GM18951 (cell line): ENCODE measurements around the gene IRAK3.

Experiments
- POLR2A ChIP-seq: IDR thresholded peaks from 4 replicates; pipeline ENCODE4 v1.6.1; 2011; ENCODE audit warnings: mild to moderate bottlenecking; ENCODE audit not compliant: insufficient read length, insufficient read depth; ENCODE audit errors: extremely low read depth
- in situ Hi-C: fragments of 300-500 bp; cut with MboI; formaldehyde crosslinking; loops from one replicate; pipeline ENCODE4 v1.12.0; 2022; ENCODE audit warnings: low sequenced_read_pairs, mixed read lengths, inconsistent platforms; ENCODE audit not compliant: unreplicated experiment

The IRAK3 gene

DNA sequence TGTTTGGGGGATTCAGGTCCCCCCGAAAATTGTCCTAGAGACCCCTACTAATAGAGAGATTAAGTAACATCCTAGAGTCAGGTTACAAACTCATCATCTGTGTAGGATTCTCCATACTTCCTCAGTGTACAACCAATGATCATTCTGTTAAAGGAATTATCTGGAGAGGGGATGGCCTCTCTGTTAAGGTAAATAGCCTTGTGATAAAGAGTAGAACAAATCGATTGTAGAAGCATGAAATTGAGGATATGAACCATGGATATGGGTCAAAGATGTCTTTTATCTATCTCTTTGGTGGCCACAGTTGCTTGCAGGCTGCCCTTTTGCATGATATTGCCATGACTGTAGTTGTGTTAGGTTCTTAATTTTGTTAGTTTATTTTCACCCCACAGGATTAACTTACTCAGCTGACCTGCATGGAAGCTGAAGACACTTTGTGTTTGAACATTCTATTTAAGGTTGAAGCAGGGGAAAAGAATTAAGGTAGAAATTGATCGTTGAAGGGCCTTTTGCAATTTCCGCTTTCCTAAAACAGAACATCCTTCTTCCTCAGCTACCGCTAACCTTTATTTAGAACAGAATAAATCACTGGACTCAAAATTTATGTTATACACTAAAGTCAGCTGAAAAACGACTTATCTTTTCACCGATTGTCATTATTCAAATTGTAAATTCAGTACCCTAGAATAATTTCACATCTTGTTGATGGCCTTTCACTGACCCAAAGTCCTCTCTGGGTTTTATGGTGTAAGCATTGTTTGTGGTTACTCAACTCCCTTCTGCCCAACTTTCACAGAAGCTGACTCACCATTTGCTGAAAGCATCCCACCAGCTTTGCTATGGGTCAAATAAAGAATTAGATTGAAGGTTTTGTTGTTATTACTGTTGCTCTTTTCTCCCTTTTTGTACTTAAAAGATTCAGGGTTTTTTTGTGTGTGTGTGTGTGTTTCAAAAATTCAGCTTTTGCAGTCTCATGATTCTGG is 52.3 kb downstream of the IRAK3 start:
- in situ Hi-C loops, result no loop called here
- no peak for TF ChIP-seq POLR2A

DNA sequence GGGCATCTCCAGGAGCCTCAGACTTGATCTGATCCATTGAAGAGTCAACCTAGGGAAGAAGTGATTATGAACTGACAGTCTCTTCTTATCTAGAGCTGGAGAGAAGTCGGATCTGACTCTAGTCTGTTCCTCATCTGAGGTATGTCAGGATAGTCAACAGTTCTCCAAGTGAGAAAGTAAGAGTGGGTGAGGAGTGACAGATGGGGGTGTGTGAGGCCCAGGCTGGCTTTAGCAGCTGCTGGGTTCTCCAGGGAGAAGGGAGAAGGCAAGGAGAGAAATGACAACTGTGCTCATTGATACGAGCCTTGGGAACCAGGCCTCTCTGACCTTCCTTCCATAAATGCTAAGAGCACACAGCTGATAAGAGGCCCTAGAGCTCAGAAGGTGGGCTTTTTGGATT is 53.3 kb downstream of the IRAK3 start:
- in situ Hi-C loops, result no loop called here
- no peak for TF ChIP-seq POLR2A

DNA sequence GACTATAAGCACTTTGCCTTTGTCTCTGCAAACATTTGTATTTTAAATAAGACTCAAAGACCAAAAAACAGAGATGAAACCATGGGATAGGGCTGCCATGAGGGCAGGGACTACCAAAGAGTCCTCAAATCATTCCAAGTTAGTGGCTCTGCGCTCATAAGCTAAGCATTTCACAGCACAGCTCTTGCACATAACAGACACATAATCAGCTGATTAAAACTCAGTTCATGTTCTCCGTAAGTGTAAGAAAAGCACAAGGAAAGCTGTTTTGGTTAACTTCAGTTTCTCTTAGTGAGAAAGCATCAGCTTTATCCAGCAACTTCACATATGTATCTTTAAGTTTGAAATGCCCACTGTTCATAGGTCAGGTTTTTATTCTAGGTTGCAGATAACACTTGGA is 54.9 kb downstream of the IRAK3 start:
- no peak for TF ChIP-seq POLR2A
- in situ Hi-C loops, result no loop called here

GRCh38 chr12:66244446-66244845 is 55.4 kb downstream of the IRAK3 start:
- in situ Hi-C loops, result no loop called here
- TF ChIP-seq POLR2A, result no peak

- in situ Hi-C loops, result no loop called here
- TF ChIP-seq POLR2A, result no peak
These were observed 58.7 kb downstream of the IRAK3 start for GRCh38 chr12:66247741-66248140.

DNA sequence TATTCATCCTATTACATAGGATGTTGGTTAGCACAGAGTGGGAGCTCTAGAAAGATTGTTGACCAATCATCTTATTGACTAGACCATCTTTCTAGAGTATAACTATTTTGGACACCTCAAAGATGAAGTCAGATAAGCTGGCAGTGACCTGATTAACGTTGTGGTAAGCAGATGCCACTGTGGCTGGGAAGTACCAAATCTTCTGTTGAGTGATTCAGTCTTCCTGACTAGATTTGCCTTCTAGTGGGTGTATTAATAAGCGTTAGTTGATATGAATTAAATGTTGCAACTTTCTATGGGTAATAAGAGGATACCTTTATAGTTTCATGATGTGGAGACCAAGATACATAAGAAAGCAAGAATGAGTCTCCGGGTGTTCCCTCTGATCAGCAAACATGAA is 62.0 kb downstream of the IRAK3 start:
- no peak for TF ChIP-seq POLR2A
- in situ Hi-C loops, result no loop called here

GRCh38 chr12:66252771-66253170 is 63.8 kb downstream of the IRAK3 start:
- TF ChIP-seq POLR2A, result no peak
- in situ Hi-C loops, result no loop called here

GRCh38 chr12:66255737-66256136 is 66.7 kb downstream of the IRAK3 start:
- in situ Hi-C loops, result no loop called here

DNA sequence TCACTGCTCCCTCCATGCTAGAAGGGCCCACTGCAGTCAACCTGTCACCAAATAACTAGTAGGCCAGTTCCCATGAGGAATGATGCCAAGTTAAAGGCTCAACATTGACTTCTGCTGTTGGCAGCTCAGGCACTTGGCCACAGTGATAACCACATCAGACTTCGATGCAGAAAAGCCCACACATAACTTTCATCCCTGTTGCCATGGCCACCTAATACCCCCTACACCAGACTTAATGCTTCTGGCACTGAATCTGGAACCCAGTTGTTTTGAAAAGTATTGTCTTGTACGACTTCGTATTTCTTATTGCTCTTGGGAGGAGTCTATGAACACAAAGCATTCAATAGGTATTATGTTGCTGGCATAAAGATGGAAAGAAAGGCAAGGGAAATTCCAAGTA is 69.0 kb downstream of the IRAK3 start:
- no peak for TF ChIP-seq POLR2A
- in situ Hi-C loops, result no loop called here

More at GRCh38 chr12:66255737-66256136, 66.7 kb downstream of the IRAK3 start:
- no peak for TF ChIP-seq POLR2A

- in situ Hi-C loops, result no loop called here
- TF ChIP-seq POLR2A, result no peak
These were observed 73.7 kb downstream of the IRAK3 start for GRCh38 chr12:66262737-66263136.

DNA sequence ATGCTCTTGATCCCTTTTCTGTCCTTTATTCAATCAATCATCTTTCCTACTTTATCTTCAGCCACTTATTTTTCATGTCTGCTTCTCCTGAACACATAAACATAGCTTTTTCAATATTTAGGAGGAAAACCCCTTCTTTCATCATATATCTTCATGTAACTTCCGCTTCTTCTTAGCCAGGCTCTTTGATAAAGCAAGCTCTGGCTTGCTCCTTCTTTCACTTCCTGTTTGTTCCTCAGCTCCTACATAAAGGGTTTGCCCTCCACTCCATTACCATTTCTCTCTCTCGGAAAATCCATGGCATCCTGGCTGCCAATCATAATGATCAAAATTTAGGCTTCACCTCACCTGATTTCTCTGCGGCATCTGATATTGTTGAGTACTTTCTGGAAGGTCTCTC is 79.5 kb downstream of the IRAK3 start:
- in situ Hi-C loops, result no loop called here
- TF ChIP-seq POLR2A, result no peak

- no peak for TF ChIP-seq POLR2A
- in situ Hi-C loops, result no loop called here
These were observed 80.1 kb downstream of the IRAK3 start for GRCh38 chr12:66269142-66269541.

- in situ Hi-C loops, result no loop called here
- no peak for TF ChIP-seq POLR2A
These were observed 80.9 kb downstream of the IRAK3 start for GRCh38 chr12:66269757-66270383.

DNA sequence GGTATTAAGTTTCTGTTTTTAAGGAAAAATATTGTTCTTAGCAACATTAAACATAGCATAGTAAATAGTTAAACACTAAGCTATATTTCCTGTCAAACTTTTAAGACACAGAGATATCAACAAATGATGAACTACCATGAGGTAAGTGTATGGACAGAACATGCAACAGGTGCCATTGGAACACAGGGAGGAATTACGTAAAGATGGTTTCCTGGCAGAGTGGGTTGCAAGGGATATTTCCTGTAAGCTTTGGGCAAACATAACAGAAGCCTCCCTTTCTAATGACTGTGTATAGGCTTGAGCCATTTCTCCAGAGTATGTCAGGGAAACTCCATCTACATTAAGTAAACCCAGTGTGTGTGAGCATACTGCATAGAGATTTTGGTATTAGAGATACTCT is 81.6 kb downstream of the IRAK3 start:
- no peak for TF ChIP-seq POLR2A
- in situ Hi-C loops, result no loop called here
